Tibial nerve (tissue), 4 donors: ENCODE results near the gene DCP1B.

ENCODE experiments used
- CTCF ChIP-seq, 5 experiments: fragments of 200-600 bp in 3 of 5; fragments of 450-650 bp in 2 of 5; sonication (generic) in 3 of 5; IDR thresholded peaks; one replicate each; pipeline ENCODE4 v1.5.1; 2016 to 2019; ENCODE audit warnings: antibody characterized with exemption in 5 of 5, mild to moderate bottlenecking in 3 of 5, moderate library complexity in 2 of 5
- EP300 ChIP-seq, 2 donors: sonication (generic); formaldehyde crosslinking; IDR thresholded peaks; one replicate each; pipeline ENCODE4 v1.6.1; 2017; ENCODE audit warnings: antibody characterized with exemption in 2 of 2, mild to moderate bottlenecking in 1 of 2
- POLR2A ChIP-seq, 2 donors: fragments of 450-650 bp; IDR thresholded peaks; one replicate each; pipeline ENCODE4 v1.6.1; 2017; ENCODE audit warnings: antibody characterized with exemption in 2 of 2, mild to moderate bottlenecking in 2 of 2, moderate library complexity in 2 of 2

DNA sequence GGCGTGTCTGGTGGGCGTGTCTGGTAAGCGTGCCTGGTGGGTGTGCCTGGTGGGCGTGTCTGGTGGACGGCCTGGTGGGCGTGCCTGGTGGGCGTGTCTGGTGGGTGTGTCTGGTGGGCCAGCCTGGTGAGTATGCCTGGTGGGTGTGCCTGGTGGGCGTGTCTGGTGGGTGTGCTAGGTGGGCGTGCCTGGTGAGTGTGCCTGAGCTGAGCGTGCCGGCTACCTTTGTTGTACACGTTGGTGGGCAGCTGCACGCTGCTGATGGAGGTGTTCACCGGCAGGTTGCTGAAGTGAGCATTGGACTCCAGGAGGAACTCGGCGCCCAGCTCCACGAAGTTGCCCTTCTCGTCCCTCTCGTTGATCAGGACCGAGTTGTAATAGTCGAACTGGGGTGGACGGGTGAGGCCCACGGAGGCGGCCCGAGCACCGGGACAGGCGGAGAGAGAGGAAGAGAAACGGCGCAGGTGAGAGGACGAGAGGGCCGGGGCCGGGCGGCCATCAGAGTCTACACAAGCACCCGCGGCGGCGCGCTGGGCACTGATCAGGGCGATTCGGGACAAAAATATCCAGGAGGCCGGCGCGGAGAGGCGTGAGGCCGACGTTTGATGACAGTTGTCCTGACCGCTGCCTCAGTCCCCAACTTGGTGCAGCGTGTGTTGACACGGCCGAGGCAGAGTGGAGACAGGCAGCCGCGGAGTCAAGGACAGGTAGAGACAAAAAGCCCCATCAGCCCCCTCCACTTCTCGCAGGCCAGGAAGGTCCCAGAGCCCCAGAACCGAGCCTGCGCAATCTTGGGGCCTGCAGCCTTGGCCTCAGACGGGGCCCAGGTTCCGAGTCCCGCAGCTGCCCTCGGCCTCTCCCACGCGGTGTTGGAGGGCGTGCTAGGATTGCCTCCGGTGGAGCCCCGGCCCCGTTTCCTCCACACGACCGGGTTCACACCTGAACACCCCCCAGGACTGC lies 96.3 kb downstream of the DCP1B start:
- TF ChIP-seq CTCF (IDR thresholded peaks at IDR 0.05) = no peak
- no peak for TF ChIP-seq EP300 (IDR thresholded peaks at IDR 0.05)
- no peak for TF ChIP-seq POLR2A (IDR thresholded peaks at IDR 0.05)
